Ovary (tissue), 9 donors: ENCODE measurements around the gene TTK. TPM values are rescaled to one million over a fixed set of nuclear protein-coding genes. Genes with fewer than 3 reads are reported as not detected.

Experiments used
- DNase-seq, 5 donors: peaks; one replicate each; pipeline ENCODE4 v3.0.0-alpha.2; 2019 to 2020
- H3K27ac ChIP-seq, 2 donors: fragments of 200-600 bp; one replicate each; pipeline versions ENCODE4 v1.5.1 to v1.8.0; 2019 to 2022
- H3K27me3 ChIP-seq: fragments of 200-600 bp; one replicate; pipeline ENCODE4 v1.8.0; 2022
- H3K36me3 ChIP-seq: fragments of 200-600 bp; sonication (generic); one replicate; pipeline ENCODE4 v1.5.1; 2019
- H3K4me1 ChIP-seq: one replicate; pipeline ENCODE4 v1.8.1; 2013; ENCODE audit warnings: mild to moderate bottlenecking, moderate library complexity; ENCODE audit not compliant: insufficient read depth
- H3K4me3 ChIP-seq: fragments of 200-600 bp; sonication (generic); one replicate; pipeline ENCODE4 v1.5.1; 2017
- H3K9me3 ChIP-seq, 2 donors: fragments of 200-600 bp in 1 of 2; sonication (generic) in 1 of 2; one replicate each; pipeline versions ENCODE4 v1.5.1 to v1.8.1; 2013 to 2019; ENCODE audit warnings: mild to moderate bottlenecking in 1 of 2, moderate library complexity in 1 of 2
- EP300 ChIP-seq: sonication (generic); formaldehyde crosslinking; IDR thresholded peaks from one replicate; pipeline ENCODE4 v1.6.1; 2017; ENCODE audit warnings: antibody characterized with exemption
- POLR2A ChIP-seq: fragments of 450-650 bp; IDR thresholded peaks from one replicate; pipeline ENCODE4 v1.6.1; 2017; ENCODE audit warnings: antibody characterized with exemption, mild to moderate bottlenecking, moderate library complexity
- WGBS, 3 donors: extraction: QIAGEN DNeasy Blood & Tissue Kit in 1 of 3; methylation state at CpG; one replicate each; pipeline versions ENCODE4 v1.1.5 to v1.1.7; 2013 to 2017; 5-methylcytosine and 5-hydroxymethylcytosine counted together
- intact Hi-C, 4 donors: fragments of 100-400 bp; cut with DNase I; formaldehyde crosslinking; loops; one replicate each; pipeline versions ENCODE4 v1.11.0 to v1.15.1; 2022 to 2023
- polyA plus RNA-seq, 2 donors: library from polyadenylated mRNA; stranded (reverse); fragments of 200-250 nt in 1 of 2; fragments of 350-450 nt in 1 of 2; fragmentation: Illumina TruSeq in 1 of 2; extraction: RNeasy Lipid Tissue Mini Kit (QIAGEN cat#74804) in 1 of 2; gene quantifications; one replicate each; pipeline ENCODE4 v1.2.3, GENCODE V29; 2013 to 2014
- total RNA-seq, 7 donors: library from RNA; depleted of rRNA in 2 of 7; stranded (reverse); fragments of >200 nt in 2 of 7; fragmentation: NEBNext Ultra II Directional in 3 of 7; extraction: Animal tissue kit (Norgen Biotek cat#: 25700) in 3 of 7; gene quantifications; one replicate each; pipeline versions ENCODE4 v1.1.0 to v1.2.4, GENCODE V29; 2016 to 2023
- TF ChIP-seq, protein P1 (sequence below), 3 donors: fragments of 450-650 bp in 2 of 3; fragments of 200-600 bp in 1 of 3; IDR thresholded peaks; one replicate each; pipeline versions ENCODE4 v1.5.1 to v1.8.0; 2016 to 2022; ENCODE audit warnings: antibody characterized with exemption in 3 of 3, mild to moderate bottlenecking in 1 of 3
- donor health status: DM: no; HTN: no; CAD: no; lungs with moderate emphysema.
- donor health status: DM: no; HTN: no; CAD: no.
- donor health status: Bipolar disorder and iron deficiency.
- donor health status: DM: yes; HTN: yes; CAD: no.
- donor health status: DM: no; HTN: no; CAD: no.
- donor health status: DM: yes; HTN: yes; CAD: no.

Gene TTK
- total and polyA plus RNA-seq, 9 donors: 0.10 to 0.94 (median 0.80) TPM; not detected in 2

DNA sequence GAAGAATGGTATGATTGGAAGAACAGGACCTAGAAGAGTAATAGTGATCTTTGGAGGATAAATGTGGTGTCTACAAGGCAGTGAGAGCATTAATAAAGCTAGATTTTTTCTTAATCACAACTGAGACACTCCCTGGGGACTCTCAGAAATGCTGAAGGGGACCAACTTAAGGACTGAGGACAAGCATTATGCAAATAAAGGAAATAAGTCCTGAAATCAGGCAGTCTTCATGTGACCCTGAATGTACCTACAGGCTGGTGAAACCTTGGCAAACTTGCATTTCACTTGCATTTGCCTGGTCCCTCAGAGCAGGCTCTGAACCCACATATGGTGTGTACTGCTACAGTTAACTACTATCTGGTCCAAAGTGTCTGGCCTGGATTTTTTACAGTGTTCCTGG lies 19.3 kb upstream of the TTK start:
- no peak overlapping the region for H3K4me3 ChIP-seq
- intact Hi-C loops: no loop called here
- H3K9me3 ChIP-seq: no peaks in the 10 kb centered on the region
- H3K27ac ChIP-seq: no peak overlapping the region
- no peak for TF ChIP-seq EP300
- TF ChIP-seq, protein P1, sequence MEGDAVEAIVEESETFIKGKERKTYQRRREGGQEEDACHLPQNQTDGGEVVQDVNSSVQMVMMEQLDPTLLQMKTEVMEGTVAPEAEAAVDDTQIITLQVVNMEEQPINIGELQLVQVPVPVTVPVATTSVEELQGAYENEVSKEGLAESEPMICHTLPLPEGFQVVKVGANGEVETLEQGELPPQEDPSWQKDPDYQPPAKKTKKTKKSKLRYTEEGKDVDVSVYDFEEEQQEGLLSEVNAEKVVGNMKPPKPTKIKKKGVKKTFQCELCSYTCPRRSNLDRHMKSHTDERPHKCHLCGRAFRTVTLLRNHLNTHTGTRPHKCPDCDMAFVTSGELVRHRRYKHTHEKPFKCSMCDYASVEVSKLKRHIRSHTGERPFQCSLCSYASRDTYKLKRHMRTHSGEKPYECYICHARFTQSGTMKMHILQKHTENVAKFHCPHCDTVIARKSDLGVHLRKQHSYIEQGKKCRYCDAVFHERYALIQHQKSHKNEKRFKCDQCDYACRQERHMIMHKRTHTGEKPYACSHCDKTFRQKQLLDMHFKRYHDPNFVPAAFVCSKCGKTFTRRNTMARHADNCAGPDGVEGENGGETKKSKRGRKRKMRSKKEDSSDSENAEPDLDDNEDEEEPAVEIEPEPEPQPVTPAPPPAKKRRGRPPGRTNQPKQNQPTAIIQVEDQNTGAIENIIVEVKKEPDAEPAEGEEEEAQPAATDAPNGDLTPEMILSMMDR (IDR thresholded peaks at IDR 0.05): no peak
- TF ChIP-seq POLR2A: no peak
- H3K36me3 ChIP-seq: no peaks in the 10 kb centered on the region
- no peaks in the 10 kb centered on the region for H3K27me3 ChIP-seq
- no peaks in the 10 kb centered on the region for H3K4me1 ChIP-seq
- no peak for DNase-seq

DNA sequence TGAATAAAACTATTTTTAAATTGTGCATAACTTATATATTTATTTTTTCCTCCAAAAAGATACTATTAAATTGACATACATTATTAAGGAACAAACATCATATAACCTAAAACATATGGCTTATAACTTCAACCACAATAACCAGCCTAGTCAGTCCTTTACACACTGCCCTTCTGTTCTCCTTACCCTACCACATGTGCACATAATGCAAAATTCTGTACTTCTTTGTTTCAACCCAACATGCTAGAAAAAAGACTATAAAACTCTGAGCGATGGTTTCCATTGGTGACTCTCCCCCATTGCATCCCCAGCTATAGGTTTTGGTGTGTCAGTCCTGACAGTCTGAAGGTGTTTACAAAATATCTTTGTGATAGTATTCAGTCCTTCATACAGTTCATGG lies 14.8 kb upstream of the TTK start:
- intact Hi-C loops: no loop called here
- WGBS, 3 donors: 88 to 98% (median 91%) methylated on average over 1 of the region's 1 CpG
- H3K4me1 ChIP-seq: no peaks in the 10 kb centered on the region
- no peaks in the 10 kb centered on the region for H3K9me3 ChIP-seq
- no peaks in the 10 kb centered on the region for H3K27me3 ChIP-seq
- TF ChIP-seq EP300: no peak
- TF ChIP-seq, protein P1 (IDR thresholded peaks at IDR 0.05): no peak
- TF ChIP-seq POLR2A: no peak
- no peak overlapping the region for H3K4me3 ChIP-seq
- no peak overlapping the region for H3K27ac ChIP-seq
- DNase-seq: no peak
- H3K36me3 ChIP-seq: no peaks in the 10 kb centered on the region

DNA sequence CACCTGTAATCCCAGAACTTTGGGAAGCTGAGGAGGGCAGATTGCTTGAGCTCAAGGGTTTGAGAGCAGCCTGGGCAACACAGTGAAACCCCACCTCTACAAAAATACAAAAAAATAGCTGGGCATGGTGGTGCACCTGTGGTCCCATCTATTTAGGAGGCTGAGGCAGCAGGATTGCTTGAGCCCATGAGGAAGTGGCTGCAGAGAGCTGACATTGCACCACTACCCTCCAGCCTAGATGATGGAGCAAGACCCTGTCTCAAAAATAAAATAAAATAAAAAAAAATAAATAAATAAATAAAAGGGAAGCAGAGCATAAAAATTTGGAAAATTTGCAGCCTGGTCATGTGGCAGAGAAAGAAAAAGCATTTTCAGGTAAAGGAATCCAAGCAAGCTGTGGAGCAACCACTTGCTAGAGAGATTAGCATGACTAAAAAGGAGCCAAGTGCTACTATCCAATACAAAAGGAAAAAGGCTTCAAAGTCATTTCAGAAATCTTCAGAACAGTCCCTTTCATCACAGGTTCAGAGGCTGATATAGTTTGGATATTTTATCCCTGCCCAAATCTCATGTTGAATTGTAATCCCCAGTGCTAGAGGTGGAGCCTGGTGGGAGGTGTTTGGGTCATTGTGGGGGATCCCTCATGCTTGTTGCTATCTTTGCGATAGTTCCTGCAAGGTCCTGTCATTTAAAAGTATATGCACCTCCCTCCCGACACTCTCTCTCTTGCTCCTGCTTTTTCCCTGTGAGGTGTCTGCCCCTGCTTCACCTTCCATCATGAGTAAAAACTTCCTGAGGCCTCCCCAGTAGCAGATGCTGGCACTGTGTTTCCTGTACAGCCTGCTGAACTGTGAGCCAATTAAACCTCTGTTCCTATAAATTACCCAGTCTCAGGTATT lies 11.2 kb upstream of the TTK start:
- no peak for DNase-seq
- H3K9me3 ChIP-seq: no peaks in the 10 kb centered on the region
- no peaks in the 10 kb centered on the region for H3K27me3 ChIP-seq
- no peaks in the 10 kb centered on the region for H3K36me3 ChIP-seq
- no peak overlapping the region for H3K4me3 ChIP-seq
- TF ChIP-seq, protein P1 (IDR thresholded peaks at IDR 0.05): no peak
- TF ChIP-seq POLR2A: no peak
- TF ChIP-seq EP300: no peak
- intact Hi-C loops: no loop called here
- WGBS, 3 donors: 43 to 51% (median 47%) methylated on average over 2 of the region's 2 CpGs
- H3K4me1 ChIP-seq: no peaks in the 10 kb centered on the region
- H3K27ac ChIP-seq: no peak overlapping the region

DNA sequence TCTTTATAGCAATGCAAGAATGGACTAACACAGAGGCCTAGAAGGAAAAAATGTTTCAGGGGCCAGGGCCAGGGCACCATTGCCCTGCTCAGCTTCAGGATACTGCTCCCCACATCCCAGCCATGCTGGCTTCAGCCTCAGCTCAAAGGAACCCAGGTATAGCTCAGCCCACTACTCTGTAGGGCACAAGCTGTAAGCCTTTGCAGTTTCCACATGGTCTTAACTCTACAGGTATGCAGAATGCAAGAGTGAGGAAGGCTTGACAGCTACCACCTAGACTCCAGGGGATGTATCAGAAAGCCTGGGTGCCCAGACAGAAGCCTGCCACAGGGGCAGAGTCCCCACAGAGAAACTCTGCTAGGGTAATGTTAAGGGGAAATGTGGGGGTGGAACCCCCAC lies 10.5 kb upstream of the TTK start:
- no peaks in the 10 kb centered on the region for H3K27me3 ChIP-seq
- TF ChIP-seq, protein P1 (IDR thresholded peaks at IDR 0.05): no peak
- TF ChIP-seq POLR2A: no peak
- no peak for TF ChIP-seq EP300
- intact Hi-C loops: no loop called here

More for the DNA sequence above, 10.5 kb upstream of the TTK start:
- no peaks in the 10 kb centered on the region for H3K4me1 ChIP-seq
- no peak overlapping the region for H3K4me3 ChIP-seq
- no peaks in the 10 kb centered on the region for H3K36me3 ChIP-seq
- DNase-seq: no peak
- H3K27ac ChIP-seq: no peak overlapping the region
- no peaks in the 10 kb centered on the region for H3K9me3 ChIP-seq
